NB4 (cell line): ENCODE data around the gene DOCK4.

Experiments
- DNase-seq: peaks from one replicate; pipeline ENCODE4 v3.0.0; 2010; ENCODE audit warnings: low read depth
- H3K4me3 ChIP-seq: one replicate; pipeline ENCODE4 v1.5.1; 2011; ENCODE audit warnings: mild to moderate bottlenecking, low read depth, low read length, moderate library complexity
- CTCF ChIP-seq: IDR thresholded peaks from one replicate; pipeline ENCODE4 v1.5.1; 2012; ENCODE audit warnings: low read depth, low read length
- MAX ChIP-seq: IDR thresholded peaks from 2 replicates; pipeline ENCODE4 v1.6.1; 2011; ENCODE audit warnings: low read depth, low read length
- MYC ChIP-seq: IDR thresholded peaks from 2 replicates; pipeline ENCODE4 v1.6.1; 2011; ENCODE audit warnings: low read depth, low read length
- POLR2A ChIP-seq: IDR thresholded peaks from 2 replicates; pipeline ENCODE4 v1.6.1; 2011; ENCODE audit warnings: mild to moderate bottlenecking; ENCODE audit not compliant: insufficient read length; ENCODE audit errors: extremely low read depth

The DOCK4 gene

GRCh38 chr7:111998326-111998725 lies 207.9 kb downstream of the DOCK4 start:
- no peak for DNase-seq
- TF ChIP-seq POLR2A (no peak), MAX (no peak), CTCF (no peak), MYC (no peak)
- H3K4me3 ChIP-seq: no peak overlapping the region

GRCh38 chr7:111997546-111997945 lies 208.7 kb downstream of the DOCK4 start:
- H3K4me3 ChIP-seq: no peak overlapping the region
- no peak for DNase-seq
- no peak for TF ChIP-seq MAX
- TF ChIP-seq MYC: no peak
- TF ChIP-seq POLR2A: no peak
- no peak for TF ChIP-seq CTCF

GRCh38 chr7:111992601-111993000 lies 213.6 kb downstream of the DOCK4 start:
- DNase-seq: no peak
- H3K4me3 ChIP-seq: no peak overlapping the region
- TF ChIP-seq MAX (no peak), CTCF (no peak), POLR2A (no peak), MYC (no peak)

- TF ChIP-seq CTCF: no peak
- TF ChIP-seq POLR2A: no peak
- TF ChIP-seq MYC: no peak
- no peak for TF ChIP-seq MAX
- H3K4me3 ChIP-seq: no peak overlapping the region
- DNase-seq: no peak
These were observed 215.6 kb downstream of the DOCK4 start for GRCh38 chr7:111990643-111991042.

GRCh38 chr7:111987886-111988285 lies 218.3 kb downstream of the DOCK4 start:
- no peak for DNase-seq
- H3K4me3 ChIP-seq: no peak overlapping the region
- TF ChIP-seq POLR2A (no peak), CTCF (no peak), MAX (no peak), MYC (no peak)
